ENCODE results near the gene PRDM2.

- no peak for TF ChIP-seq EP300 (IDR thresholded peaks at IDR 0.05)
- TF ChIP-seq, protein P1, sequence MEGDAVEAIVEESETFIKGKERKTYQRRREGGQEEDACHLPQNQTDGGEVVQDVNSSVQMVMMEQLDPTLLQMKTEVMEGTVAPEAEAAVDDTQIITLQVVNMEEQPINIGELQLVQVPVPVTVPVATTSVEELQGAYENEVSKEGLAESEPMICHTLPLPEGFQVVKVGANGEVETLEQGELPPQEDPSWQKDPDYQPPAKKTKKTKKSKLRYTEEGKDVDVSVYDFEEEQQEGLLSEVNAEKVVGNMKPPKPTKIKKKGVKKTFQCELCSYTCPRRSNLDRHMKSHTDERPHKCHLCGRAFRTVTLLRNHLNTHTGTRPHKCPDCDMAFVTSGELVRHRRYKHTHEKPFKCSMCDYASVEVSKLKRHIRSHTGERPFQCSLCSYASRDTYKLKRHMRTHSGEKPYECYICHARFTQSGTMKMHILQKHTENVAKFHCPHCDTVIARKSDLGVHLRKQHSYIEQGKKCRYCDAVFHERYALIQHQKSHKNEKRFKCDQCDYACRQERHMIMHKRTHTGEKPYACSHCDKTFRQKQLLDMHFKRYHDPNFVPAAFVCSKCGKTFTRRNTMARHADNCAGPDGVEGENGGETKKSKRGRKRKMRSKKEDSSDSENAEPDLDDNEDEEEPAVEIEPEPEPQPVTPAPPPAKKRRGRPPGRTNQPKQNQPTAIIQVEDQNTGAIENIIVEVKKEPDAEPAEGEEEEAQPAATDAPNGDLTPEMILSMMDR (IDR thresholded peaks at IDR 0.05), result no peak
Measured at GRCh38 chr1:13826591-13826990, 126.6 kb downstream of the PRDM2 start.

Data from suprapubic skin (tissue), 3 donors.